Neural progenitor cell (in vitro differentiated cells): Measurements from ENCODE around the gene TRIO.

Experiments
- CTCF ChIP-seq: fragments of 200-600 bp; sonication (generic); IDR thresholded peaks from 2 replicates; pipeline ENCODE4 v1.5.1; 2017; ENCODE audit warnings: antibody characterized with exemption, mild to moderate bottlenecking
- EZH2 ChIP-seq: fragments of 200-600 bp; sonication (generic); IDR thresholded peaks from 2 replicates; pipeline ENCODE4 v1.6.1; 2017; ENCODE audit warnings: antibody characterized with exemption, mild to moderate bottlenecking, moderate library complexity

- TF ChIP-seq EZH2 (no peak), CTCF (no peak)
Observed at GRCh38 chr5:14513266-14513665, 370.1 kb downstream of the TRIO start.
